GM21825 (cell line): ENCODE measurements around the gene HECW1.

Experiments used
- ATAC-seq: cut with Tn5 transposase; IDR thresholded peaks from one replicate; pipeline ENCODE4 v1.9.1; 2021; ENCODE audit warnings: mild to moderate bottlenecking, moderate library complexity; ENCODE audit not compliant: unreplicated experiment

Gene HECW1

GRCh38 chr7:43405948-43406347 is 293.5 kb downstream of the HECW1 start:
- no peak for ATAC-seq

GRCh38 chr7:43406961-43407360 is 294.5 kb downstream of the HECW1 start:
- no peak for ATAC-seq

GRCh38 chr7:43408981-43409380 is 296.5 kb downstream of the HECW1 start:
- no peak for ATAC-seq

DNA sequence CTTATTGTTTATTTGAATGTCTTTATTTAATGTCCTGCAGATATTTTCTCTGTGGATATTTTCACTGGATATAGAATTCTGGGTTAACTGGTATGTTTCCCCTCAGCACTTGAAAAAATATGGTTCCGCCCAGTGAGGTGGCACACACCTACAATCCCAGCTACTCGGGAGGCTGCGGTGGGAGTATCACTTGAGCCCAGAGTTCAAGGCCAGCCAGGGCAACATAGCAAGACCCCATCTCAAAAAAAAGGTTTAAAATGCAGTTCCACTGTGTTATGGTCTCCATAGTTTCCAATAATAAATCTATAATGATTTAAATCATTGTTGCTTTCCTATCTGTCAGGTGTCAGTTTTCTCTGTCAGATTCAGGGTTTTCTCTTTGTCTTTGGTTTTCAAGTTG is 305.0 kb downstream of the HECW1 start:
- ATAC-seq: no peak

DNA sequence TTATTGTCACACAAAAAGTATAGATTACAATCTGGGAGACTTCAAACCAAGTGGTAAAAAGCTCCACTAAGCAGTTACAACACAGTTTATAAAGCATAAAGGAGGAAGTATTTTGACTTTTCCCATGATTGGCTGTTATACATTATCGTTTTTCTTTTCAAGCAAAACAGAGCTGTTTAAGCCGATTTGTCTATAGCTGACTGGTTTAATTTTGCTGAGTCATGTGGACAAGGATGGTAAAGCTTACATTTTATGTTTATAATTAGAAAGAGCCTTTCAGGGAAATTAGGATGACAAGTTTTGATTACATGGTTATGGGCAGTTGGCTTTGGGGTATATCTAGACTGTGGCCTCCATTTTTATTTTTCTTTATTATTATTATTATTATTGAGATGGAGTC is 318.0 kb downstream of the HECW1 start:
- ATAC-seq: no peak

GRCh38 chr7:43431020-43431595 is 318.7 kb downstream of the HECW1 start:
- ATAC-seq: no peak

DNA sequence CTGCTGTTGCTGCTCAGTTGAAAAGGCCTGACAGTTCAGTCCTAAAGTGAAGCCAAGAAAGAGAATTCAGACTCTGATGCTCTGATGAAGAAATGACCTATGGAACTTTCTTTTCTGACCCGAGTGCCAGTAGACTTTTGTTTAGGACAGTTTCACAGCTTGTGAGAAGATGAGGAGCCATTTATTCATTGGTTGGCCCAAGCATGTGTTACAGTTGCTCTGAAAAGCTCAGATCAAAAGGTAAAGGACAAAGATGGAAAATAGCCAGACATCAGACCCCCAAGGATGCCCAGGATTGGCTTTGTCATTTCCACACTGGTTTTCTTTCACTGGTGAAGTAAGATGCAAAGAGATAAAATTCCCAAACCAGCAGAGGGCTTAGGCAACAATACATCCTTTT is 321.2 kb downstream of the HECW1 start:
- ATAC-seq: no peak

GRCh38 chr7:43437001-43437400 is 324.6 kb downstream of the HECW1 start:
- no peak for ATAC-seq

DNA sequence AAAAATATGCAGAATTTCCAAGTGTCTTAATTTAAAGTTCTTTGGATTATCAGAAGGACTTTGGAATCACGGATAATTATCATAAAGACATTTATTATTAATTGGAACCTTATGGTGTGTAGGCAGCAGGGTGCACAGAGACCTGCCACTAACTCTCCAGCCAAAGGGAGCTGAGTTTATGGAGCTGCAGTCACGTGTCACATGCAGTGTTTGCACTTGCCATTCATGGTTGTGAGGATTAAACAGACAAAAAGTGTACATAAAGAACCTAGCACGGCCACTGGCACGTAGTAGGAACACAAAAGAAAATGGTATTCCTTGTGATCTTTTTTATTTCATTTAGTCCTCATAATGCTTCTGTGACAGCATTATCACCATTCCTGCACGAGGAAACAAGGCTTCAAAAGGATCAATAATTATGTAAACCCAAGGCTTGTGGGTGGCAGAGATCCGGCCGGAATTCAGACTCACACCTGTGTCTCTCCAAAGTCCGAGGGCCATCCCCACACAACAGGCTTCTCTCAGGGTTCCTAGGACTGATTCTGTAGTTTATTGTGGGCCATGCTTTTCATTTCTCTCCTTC is 326.5 kb downstream of the HECW1 start:
- ATAC-seq: no peak

DNA sequence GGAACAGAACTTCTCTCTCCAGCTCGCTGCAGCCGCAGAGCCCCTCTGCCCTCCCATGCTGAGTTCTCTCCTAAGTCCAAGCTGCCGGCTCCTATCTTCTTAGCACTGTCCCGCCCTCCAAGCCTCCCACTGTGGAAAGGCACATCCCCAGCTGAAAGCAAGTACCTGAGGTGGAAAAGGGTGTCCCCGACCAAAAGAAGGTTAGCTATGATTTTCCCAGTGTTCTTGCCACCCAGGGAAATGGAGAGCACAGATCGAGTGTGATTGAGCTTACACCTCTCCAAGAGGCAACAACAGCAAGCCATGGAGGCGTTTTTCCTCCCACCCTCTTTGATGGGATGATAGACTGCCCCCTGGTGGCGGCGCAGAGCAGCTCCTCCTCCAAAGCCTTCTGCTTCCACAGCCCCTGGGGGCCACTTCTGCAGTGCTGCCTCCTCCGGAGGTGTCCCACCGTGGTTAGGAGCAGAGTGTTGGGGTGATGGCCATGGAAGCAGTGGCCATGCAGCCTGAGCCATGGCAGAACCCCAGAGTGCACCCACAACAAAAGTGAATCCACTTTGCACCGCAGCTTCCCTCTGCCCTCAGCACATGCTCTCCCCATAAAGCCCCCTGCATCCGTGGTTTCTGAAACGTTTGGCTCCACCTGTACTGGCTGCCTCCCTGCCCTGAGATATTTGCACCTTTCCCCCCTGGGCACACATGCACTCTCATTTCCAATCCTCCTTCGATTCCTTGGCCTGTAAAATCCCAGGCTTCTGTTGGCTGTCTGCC is 327.4 kb downstream of the HECW1 start:
- no peak for ATAC-seq

DNA sequence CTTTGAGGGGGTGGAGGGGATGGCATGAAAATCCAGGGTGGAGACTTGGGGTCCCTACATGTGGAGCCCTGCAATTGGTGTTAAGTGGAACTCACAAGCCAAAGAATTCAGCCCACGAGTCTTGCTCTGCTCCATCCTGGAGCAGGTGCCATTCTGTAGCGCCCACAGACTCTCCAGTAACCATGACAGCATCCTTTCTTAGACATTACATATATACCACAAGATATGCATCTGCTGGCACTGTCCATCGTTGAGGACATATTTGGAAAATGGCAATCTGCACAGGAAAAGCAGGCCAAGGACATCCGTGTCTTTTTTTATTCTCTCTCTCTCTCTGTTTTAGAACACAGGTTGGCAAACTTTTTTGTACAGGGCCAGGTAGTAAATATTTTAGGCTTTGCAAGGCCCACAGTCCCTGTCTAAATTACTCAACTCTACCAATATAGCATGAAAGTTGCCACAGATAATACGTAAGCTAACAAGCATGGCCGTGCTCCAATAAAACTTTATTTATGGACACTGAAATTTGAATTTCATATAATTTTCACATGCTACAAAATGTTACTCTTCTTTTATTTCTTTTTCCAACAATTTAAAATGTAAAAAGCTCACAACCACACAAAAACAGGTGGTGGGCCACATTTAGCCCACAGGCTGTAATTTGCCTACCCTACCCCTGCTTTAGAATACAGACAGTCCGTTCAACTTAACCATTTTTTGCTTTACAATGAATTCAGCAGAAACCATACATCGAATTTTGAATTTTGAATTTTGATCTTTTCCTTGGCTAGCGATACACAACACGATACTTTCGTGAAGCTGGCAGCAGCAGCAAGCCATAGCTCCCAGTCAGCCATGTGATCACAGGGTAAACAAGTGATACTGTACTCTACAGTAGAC is 329.0 kb downstream of the HECW1 start:
- ATAC-seq: no peak

DNA sequence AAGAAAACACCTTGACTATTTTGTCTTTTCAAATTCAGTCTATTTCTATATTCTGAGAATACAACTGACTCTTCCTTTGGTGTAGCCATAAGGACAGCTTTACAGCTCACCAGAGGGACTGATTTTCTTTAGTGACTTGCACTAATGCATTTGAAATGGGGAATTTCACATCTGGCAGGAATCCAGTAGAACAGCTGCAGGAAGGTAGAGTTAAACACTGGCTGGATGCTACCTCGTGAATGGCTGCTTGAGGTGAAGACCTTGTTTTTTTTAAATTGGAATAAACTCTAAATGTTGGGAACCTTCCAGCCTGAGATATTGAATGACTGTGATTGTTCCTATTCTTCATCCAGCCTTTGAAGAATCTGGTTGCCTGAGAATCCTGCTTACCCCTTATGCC is 330.9 kb downstream of the HECW1 start:
- ATAC-seq: no peak

- ATAC-seq: no peak
These were observed 332.5 kb downstream of the HECW1 start for GRCh38 chr7:43444711-43445578.

DNA sequence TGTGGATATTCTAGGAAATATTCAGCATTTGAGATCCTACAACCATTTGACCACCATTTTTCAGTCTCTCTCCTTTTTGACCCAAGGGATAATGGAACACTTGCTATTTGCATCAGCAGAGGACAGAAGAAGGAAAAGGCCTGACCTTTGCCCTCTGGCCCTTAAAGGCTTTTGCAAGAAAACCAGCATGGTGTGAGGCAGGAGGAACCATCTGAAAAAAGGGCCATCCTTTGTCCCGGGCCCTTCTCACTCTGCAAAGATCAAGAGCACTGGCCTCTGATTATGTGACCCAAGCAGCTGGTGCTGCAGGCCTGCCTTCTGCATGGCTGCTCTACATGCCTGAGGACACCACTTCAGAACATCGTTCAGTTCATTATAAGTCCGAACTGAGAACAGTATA is 337.1 kb downstream of the HECW1 start:
- ATAC-seq: no peak

- no peak for ATAC-seq
These were observed 338.4 kb downstream of the HECW1 start for GRCh38 chr7:43450894-43451293.

DNA sequence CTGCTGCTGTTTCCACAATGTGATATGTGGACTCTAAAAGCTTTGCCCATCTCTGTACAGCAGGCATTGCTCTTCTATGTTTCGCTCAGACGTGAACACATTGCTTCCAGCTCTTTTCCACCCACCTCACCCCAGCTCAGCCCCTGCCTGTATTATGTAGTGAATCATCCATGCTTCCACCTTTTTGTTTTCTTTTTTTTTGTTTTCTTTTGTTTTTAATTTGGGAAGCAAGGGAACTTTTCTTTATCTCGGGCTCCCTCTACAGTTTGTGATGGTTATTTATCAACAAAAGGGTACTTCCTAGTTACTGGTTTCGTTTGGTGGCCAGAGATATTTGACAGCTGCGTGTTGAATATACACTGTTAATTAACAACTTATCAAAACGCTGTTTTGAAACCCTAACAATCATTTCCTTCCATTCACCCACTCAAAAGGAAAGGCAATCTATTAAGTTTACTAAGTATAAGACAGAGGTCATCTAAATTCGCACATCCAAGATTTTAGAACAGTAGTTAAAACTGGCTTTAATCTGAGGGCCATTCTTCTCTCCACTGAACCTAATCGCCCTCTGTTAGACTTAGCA is 342.6 kb downstream of the HECW1 start:
- ATAC-seq: no peak

GRCh38 chr7:43456200-43456599 is 343.8 kb downstream of the HECW1 start:
- ATAC-seq: no peak

DNA sequence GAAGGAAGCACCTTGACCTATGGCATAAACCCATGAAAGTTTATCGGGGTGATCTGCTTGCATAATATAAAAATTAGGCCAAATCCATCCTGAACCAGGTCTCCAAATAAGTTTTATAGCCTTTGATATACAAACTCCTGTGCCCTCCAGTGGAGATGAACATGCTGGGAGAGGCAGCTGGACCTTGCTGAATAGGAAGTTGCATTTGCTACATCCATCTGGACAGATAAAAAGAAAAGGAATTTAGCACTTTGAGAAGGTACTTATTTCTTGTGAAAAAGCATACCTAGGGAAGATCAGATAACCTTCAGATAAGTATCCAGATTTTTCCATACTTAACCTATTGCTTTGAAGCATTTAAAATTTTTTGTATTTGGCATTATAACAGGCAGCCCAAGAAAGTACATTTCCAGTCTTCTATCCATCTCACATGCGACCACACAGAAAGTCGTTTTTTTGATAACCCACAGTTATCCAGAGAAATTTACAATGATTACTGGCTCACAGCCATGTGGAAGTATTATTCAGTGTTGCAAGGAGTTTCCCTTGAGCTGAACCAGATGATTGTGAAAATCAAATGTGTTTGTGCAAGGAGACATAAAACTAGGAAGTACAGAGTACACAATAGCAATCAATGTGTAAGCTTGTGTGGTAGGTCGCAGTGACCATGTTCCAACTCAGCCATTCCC is 346.0 kb downstream of the HECW1 start:
- no peak for ATAC-seq

- ATAC-seq: no peak
These were observed 346.5 kb downstream of the HECW1 start for GRCh38 chr7:43459019-43459337.
